RWPE2 (cell line): Measurements from ENCODE around the gene FGA.
A peak's percentile ranks its signal among the peaks of the same experiment; 100 is the strongest.

ENCODE experiments used
- ATAC-seq: fragments of 200-7000 bp; cut with Tn5 transposase; 3 replicates; pipeline ENCODE4 v1.9.1; 2021; ENCODE audit warnings: low read depth
- DNase-seq: peaks from one replicate; pipeline ENCODE4 v3.0.0-alpha.2; 2020; ENCODE audit warnings: low spot score
- H3K27ac ChIP-seq: fragments of 450-650 bp; 2 replicates; pipeline ENCODE4 v1.5.1; 2017; ENCODE audit warnings: mild to moderate bottlenecking; ENCODE audit not compliant: poor library complexity, severe bottlenecking
- H3K27me3 ChIP-seq: fragments of 250-450 bp; sonication (Bioruptor Pico); 2 replicates; pipeline ENCODE4 v1.5.1; 2021; ENCODE audit warnings: mild to moderate bottlenecking, moderate library complexity; ENCODE audit not compliant: insufficient read depth, poor library complexity, severe bottlenecking
- H3K36me3 ChIP-seq: fragments of 250-450 bp; sonication (Bioruptor Pico); 2 replicates; pipeline ENCODE4 v1.5.1; 2020; ENCODE audit warnings: low read depth, mild to moderate bottlenecking, moderate library complexity
- H3K4me1 ChIP-seq: fragments of 250-450 bp; sonication (Bioruptor Pico); 2 replicates; pipeline ENCODE4 v1.5.1; 2021; ENCODE audit warnings: mild to moderate bottlenecking, moderate library complexity; ENCODE audit not compliant: insufficient read depth, poor library complexity, severe bottlenecking
- H3K4me3 ChIP-seq: fragments of 250-450 bp; sonication (Bioruptor Pico); 2 replicates; pipeline ENCODE4 v1.5.1; 2021; ENCODE audit warnings: mild to moderate bottlenecking, moderate library complexity; ENCODE audit not compliant: severe bottlenecking
- H3K9me3 ChIP-seq: fragments of 250-450 bp; sonication (Bioruptor Pico); 2 replicates; pipeline ENCODE4 v1.5.1; 2021; ENCODE audit warnings: mild to moderate bottlenecking, moderate library complexity; ENCODE audit not compliant: severe bottlenecking
- CTCF ChIP-seq: fragments of 450-650 bp; IDR thresholded peaks from one replicate; pipeline ENCODE4 v1.5.1; 2017; ENCODE audit warnings: mild to moderate bottlenecking, moderate library complexity; ENCODE audit not compliant: poor library complexity, severe bottlenecking

The FGA gene

GRCh38 chr4:154618708-154619315, 28.3 kb upstream of the FGA start:
- H3K4me3 ChIP-seq = no peak overlapping the region
- no peaks in the 10 kb centered on the region for H3K36me3 ChIP-seq
- H3K9me3 ChIP-seq = no peaks in the 10 kb centered on the region
- peak; percentile 74 for ATAC-seq
- no peaks in the 10 kb centered on the region for H3K27me3 ChIP-seq
- DNase-seq = no peak
- TF ChIP-seq CTCF = peak; percentile 93
- no peak overlapping the region for H3K27ac ChIP-seq
- no peaks in the 10 kb centered on the region for H3K4me1 ChIP-seq

- H3K27ac ChIP-seq = no peak overlapping the region
- H3K27me3 ChIP-seq = no peaks in the 10 kb centered on the region
- H3K36me3 ChIP-seq = no peaks in the 10 kb centered on the region
- DNase-seq = no peak
- TF ChIP-seq CTCF = no peak
- H3K9me3 ChIP-seq = no peaks in the 10 kb centered on the region
- no peak overlapping the region for H3K4me3 ChIP-seq
- no peak for ATAC-seq
- no peaks in the 10 kb centered on the region for H3K4me1 ChIP-seq
Measured at GRCh38 chr4:154617820-154618317, 27.3 kb upstream of the FGA start.

- H3K9me3 ChIP-seq = no peaks in the 10 kb centered on the region
- no peaks in the 10 kb centered on the region for H3K4me1 ChIP-seq
- H3K36me3 ChIP-seq = no peaks in the 10 kb centered on the region
- no peaks in the 10 kb centered on the region for H3K27me3 ChIP-seq
- no peak overlapping the region for H3K27ac ChIP-seq
- DNase-seq = no peak
- no peak for TF ChIP-seq CTCF
- H3K4me3 ChIP-seq = no peak overlapping the region
- ATAC-seq = no peak
Measured at GRCh38 chr4:154616731-154617130, 26.2 kb upstream of the FGA start.

GRCh38 chr4:154616287-154616686, 25.7 kb upstream of the FGA start:
- ATAC-seq (no peak), DNase-seq (no peak)
- no peak overlapping the region for H3K4me3 ChIP-seq
- no peaks in the 10 kb centered on the region for H3K36me3 ChIP-seq
- no peaks in the 10 kb centered on the region for H3K9me3 ChIP-seq
- H3K27me3 ChIP-seq = no peaks in the 10 kb centered on the region
- no peaks in the 10 kb centered on the region for H3K4me1 ChIP-seq
- no peak for TF ChIP-seq CTCF
- no peak overlapping the region for H3K27ac ChIP-seq

- DNase-seq = no peak
- H3K36me3 ChIP-seq = no peaks in the 10 kb centered on the region
- no peak overlapping the region for H3K27ac ChIP-seq
- ATAC-seq = no peak
- TF ChIP-seq CTCF = no peak
- no peaks in the 10 kb centered on the region for H3K4me1 ChIP-seq
- no peaks in the 10 kb centered on the region for H3K9me3 ChIP-seq
- no peak overlapping the region for H3K4me3 ChIP-seq
- H3K27me3 ChIP-seq = no peaks in the 10 kb centered on the region
Measured at GRCh38 chr4:154615211-154615610, 24.7 kb upstream of the FGA start.
